ENCODE measurements around the gene MRPL48. TPM values are rescaled to one million over a fixed set of nuclear protein-coding genes. Genes with fewer than 3 reads are reported as not detected.
A peak's percentile ranks its signal among the peaks of the same experiment; 100 is the strongest.

Gene MRPL48
- total RNA-seq, 1 experiment from 2014 or later: 66.8 TPM

DNA sequence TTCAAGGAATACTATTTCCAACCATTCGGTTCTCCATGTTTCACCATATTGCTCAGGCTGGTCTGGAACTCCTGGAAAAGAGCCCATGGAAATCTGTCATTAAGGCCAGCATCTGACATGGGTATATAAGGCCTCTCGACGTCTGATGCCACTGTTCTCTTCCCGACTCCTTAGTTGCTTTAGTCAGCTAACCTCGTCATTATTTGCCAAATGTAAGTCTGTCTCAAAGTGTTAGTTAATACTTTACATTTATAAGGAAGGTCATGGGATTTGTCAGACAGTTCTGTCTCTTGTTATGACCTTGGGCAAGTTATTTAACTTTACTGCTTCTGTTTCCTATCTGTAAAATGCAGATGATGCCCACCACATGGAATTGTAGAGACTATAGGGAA, 1.6 kb downstream of the MRPL48 start:
- POLR2A ChIA-PET: interaction anchor here (2.0 kb wide), 1 partner anchor 10 kb away, joined by 26 read pairs; no protein-coding TSS in a partner anchor

GRCh38 chr11:73792584-73792983, 4.9 kb downstream of the MRPL48 start:
- Histone ChIP-seq H3K36me3 (ENCODE audit: control insufficient read depth in 1 of 2, insufficient read depth in 2 of 2, low read length in 2 of 2) (no peaks in the 10 kb centered on the region; a peak in 1 of 4 replicates), H3K4me1 (ENCODE audit: control insufficient read depth in 1 of 2, insufficient read depth in 2 of 2, low read length in 2 of 2) (peaks cover 7 to 15% of the 10 kb centered on the region in 2 experiments; a peak in 3 of 4 replicates), H3K27me3 (ENCODE audit: insufficient read depth, low read length) (no peaks in the 10 kb centered on the region), H3K27ac (ENCODE audit: low read depth, low read length) (no peak overlapping the region), H3K9me2 (ENCODE audit: insufficient read depth) (no peaks in the 10 kb centered on the region), H3K4me3 (replicated peaks in 1 of 2; ENCODE audit: low read depth in 1 of 2, low read length in 2 of 2) (no peak overlapping the region), H4K20me1 (ENCODE audit: insufficient read depth) (no peaks in the 10 kb centered on the region), H3K9me3 (ENCODE audit: control insufficient read depth in 1 of 2, insufficient read depth in 1 of 2, low read depth in 1 of 2, low read length in 2 of 2) (no peaks in the 10 kb centered on the region), H3K79me2 (ENCODE audit: insufficient read depth, low read length) (peaks cover 34% of the 10 kb centered on the region), H3K9ac (ENCODE audit: low read length) (no peak overlapping the region), H2AFZ (ENCODE audit: low read depth, low read length, poor library complexity, severe bottlenecking) (no peak overlapping the region), H3K4me2 (ENCODE audit: low read length) (no peak overlapping the region)
- CTCF ChIA-PET: no interaction called here
- no peak for DNase-seq (ENCODE audit: low read depth, low spot score)
- ATAC-seq: no peak
- intact Hi-C loops (cut with micrococcal nuclease): no loop called here
- BruUV-seq (replicated peaks): no TSS peak
- RAD21 ChIA-PET (ENCODE audit: low non-redundant PET in 1 of 2, low total read pairs in 2 of 2, uncharacterized antibody in 2 of 2, unreplicated experiment in 2 of 2): no interaction called here
- POLR2A ChIA-PET: no interaction called here
- TF ChIP-seq POLR2AphosphoS5 (IDR thresholded peaks at IDR 0.05; ENCODE audit: low read depth, low read length): no peak
- TF ChIP-seq JUND (IDR thresholded peaks at IDR 0.05): no peak
- no peak for TF ChIP-seq EZH2phosphoT487 (IDR thresholded peaks at IDR 0.05; ENCODE audit: borderline replicate concordance)
- TF ChIP-seq ELF1 (IDR thresholded peaks at IDR 0.05; ENCODE audit: borderline replicate concordance, low read depth): no peak
- TF ChIP-seq SRF (IDR thresholded peaks at IDR 0.05; ENCODE audit: low read depth): no peak
- TF ChIP-seq POLR2A (IDR thresholded peaks at IDR 0.05; ENCODE audit: borderline replicate concordance, extremely low read depth, insufficient read depth, insufficient read length): no peak
- TF ChIP-seq, protein P1, sequence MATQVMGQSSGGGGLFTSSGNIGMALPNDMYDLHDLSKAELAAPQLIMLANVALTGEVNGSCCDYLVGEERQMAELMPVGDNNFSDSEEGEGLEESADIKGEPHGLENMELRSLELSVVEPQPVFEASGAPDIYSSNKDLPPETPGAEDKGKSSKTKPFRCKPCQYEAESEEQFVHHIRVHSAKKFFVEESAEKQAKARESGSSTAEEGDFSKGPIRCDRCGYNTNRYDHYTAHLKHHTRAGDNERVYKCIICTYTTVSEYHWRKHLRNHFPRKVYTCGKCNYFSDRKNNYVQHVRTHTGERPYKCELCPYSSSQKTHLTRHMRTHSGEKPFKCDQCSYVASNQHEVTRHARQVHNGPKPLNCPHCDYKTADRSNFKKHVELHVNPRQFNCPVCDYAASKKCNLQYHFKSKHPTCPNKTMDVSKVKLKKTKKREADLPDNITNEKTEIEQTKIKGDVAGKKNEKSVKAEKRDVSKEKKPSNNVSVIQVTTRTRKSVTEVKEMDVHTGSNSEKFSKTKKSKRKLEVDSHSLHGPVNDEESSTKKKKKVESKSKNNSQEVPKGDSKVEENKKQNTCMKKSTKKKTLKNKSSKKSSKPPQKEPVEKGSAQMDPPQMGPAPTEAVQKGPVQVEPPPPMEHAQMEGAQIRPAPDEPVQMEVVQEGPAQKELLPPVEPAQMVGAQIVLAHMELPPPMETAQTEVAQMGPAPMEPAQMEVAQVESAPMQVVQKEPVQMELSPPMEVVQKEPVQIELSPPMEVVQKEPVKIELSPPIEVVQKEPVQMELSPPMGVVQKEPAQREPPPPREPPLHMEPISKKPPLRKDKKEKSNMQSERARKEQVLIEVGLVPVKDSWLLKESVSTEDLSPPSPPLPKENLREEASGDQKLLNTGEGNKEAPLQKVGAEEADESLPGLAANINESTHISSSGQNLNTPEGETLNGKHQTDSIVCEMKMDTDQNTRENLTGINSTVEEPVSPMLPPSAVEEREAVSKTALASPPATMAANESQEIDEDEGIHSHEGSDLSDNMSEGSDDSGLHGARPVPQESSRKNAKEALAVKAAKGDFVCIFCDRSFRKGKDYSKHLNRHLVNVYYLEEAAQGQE (IDR thresholded peaks at IDR 0.05; ENCODE audit: low read depth): no peak
- TF ChIP-seq ZFX (IDR thresholded peaks at IDR 0.05): no peak
- no peak for TF ChIP-seq MAX (IDR thresholded peaks at IDR 0.05)
- no peak for TF ChIP-seq FOSL1 (IDR thresholded peaks at IDR 0.05; ENCODE audit: low read depth)
- TF ChIP-seq ZNF274 (IDR thresholded peaks at IDR 0.05; ENCODE audit: low read depth, low read length): no peak
- TF ChIP-seq SP1 (IDR thresholded peaks at IDR 0.05; ENCODE audit: low read depth): no peak
- TF ChIP-seq EZH2 (IDR thresholded peaks at IDR 0.05): no peak
- no peak for TF ChIP-seq CBX3 (IDR thresholded peaks at IDR 0.05; ENCODE audit: low read depth)
- TF ChIP-seq SIN3A (IDR thresholded peaks at IDR 0.05; ENCODE audit: low read depth): no peak
- TF ChIP-seq TCF7L2 (IDR thresholded peaks at IDR 0.05; ENCODE audit: borderline replicate concordance, extremely low read depth, insufficient read depth, insufficient read length): no peak
- TF ChIP-seq CTCF (IDR thresholded peaks at IDR 0.05 in 2 of 3, conservative IDR thresholded peaks at IDR 0.05 in 1 of 3; ENCODE audit: borderline replicate concordance in 1 of 3, insufficient read depth in 1 of 3, low read depth in 2 of 3, low read length in 2 of 3): no peak

More for the DNA sequence above, 1.6 kb downstream of the MRPL48 start:
- DNase-seq (ENCODE audit: low read depth, low spot score) (no peak), ATAC-seq (no peak)
- ChIA-PET RAD21 (ENCODE audit: low non-redundant PET in 1 of 2, low total read pairs in 2 of 2, uncharacterized antibody in 2 of 2, unreplicated experiment in 2 of 2) (no interaction called here), CTCF (no interaction called here)
- no TSS peak for BruUV-seq (replicated peaks)
- Histone ChIP-seq H3K9me3 (ENCODE audit: control insufficient read depth in 1 of 2, insufficient read depth in 1 of 2, low read depth in 1 of 2, low read length in 2 of 2) (no peaks in the 10 kb centered on the region), H3K4me3 (replicated peaks in 1 of 2; ENCODE audit: low read depth in 1 of 2, low read length in 2 of 2) (peak overlapping the region; percentile 79 to 88; a peak in 3 of 4 replicates), H4K20me1 (ENCODE audit: insufficient read depth) (no peaks in the 10 kb centered on the region), H3K27me3 (ENCODE audit: insufficient read depth, low read length) (no peaks in the 10 kb centered on the region), H3K9me2 (ENCODE audit: insufficient read depth) (no peaks in the 10 kb centered on the region), H3K27ac (ENCODE audit: low read depth, low read length) (peak overlapping the region; percentile 88), H3K36me3 (ENCODE audit: control insufficient read depth in 1 of 2, insufficient read depth in 2 of 2, low read length in 2 of 2) (no peaks in the 10 kb centered on the region), H3K9ac (ENCODE audit: low read length) (peak overlapping the region; percentile 97), H3K4me1 (ENCODE audit: control insufficient read depth in 1 of 2, insufficient read depth in 2 of 2, low read length in 2 of 2) (peaks cover 17 to 22% of the 10 kb centered on the region in 2 experiments), H3K79me2 (ENCODE audit: insufficient read depth, low read length) (peaks cover 34% of the 10 kb centered on the region), H2AFZ (ENCODE audit: low read depth, low read length, poor library complexity, severe bottlenecking) (no peak overlapping the region), H3K4me2 (ENCODE audit: low read length) (peak overlapping the region; percentile 94)
- no peak for TF ChIP-seq EGR1 (IDR thresholded peaks at IDR 0.05; ENCODE audit: low read depth)
- intact Hi-C loops (cut with micrococcal nuclease): loop anchor here (5.0 kb wide), 1 partner anchor 143 kb away; no protein-coding TSS in a partner anchor
